Measurements from ENCODE around the gene TUBGCP2.

DNA sequence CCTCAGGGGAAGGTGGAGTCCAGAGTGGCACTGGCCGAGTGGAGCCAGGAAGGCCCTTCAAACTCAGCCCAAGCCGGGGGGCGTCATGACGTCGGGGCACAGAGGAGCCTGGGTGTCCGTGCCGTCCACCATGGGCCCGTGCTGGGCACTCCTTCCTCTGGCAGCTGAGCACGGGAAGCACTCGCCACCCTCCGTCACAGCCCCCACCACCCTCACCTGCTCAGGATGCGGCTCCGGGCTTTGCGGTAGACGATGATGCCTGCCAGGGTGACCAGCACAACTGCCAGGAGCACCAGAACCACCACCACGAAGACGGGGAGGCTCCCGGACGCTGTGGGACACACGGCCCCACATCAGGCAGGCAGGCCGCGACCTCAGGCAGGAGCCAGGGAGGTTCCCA is 40.1 kb downstream of the TUBGCP2 start:
- TF ChIP-seq, protein P1, sequence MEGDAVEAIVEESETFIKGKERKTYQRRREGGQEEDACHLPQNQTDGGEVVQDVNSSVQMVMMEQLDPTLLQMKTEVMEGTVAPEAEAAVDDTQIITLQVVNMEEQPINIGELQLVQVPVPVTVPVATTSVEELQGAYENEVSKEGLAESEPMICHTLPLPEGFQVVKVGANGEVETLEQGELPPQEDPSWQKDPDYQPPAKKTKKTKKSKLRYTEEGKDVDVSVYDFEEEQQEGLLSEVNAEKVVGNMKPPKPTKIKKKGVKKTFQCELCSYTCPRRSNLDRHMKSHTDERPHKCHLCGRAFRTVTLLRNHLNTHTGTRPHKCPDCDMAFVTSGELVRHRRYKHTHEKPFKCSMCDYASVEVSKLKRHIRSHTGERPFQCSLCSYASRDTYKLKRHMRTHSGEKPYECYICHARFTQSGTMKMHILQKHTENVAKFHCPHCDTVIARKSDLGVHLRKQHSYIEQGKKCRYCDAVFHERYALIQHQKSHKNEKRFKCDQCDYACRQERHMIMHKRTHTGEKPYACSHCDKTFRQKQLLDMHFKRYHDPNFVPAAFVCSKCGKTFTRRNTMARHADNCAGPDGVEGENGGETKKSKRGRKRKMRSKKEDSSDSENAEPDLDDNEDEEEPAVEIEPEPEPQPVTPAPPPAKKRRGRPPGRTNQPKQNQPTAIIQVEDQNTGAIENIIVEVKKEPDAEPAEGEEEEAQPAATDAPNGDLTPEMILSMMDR (IDR thresholded peaks at IDR 0.05) = no peak
- TF ChIP-seq POLR2A (IDR thresholded peaks at IDR 0.05) = no peak

All from testis (tissue), 2 donors.